Measurements from ENCODE around the gene GRIA1.

GRIA1 gene

GRCh38 chr5:153543959-153544470 is 53.5 kb downstream of the GRIA1 start:
- H3K9ac ChIP-seq (ENCODE audit: low read length in 2 of 2) = no peak overlapping the region
- H3K27ac ChIP-seq (ENCODE audit: low read length) = no peak overlapping the region
- no peaks in the 10 kb centered on the region for H3K4me1 ChIP-seq (ENCODE audit: control insufficient read depth, insufficient read depth, low read length)
- no peaks in the 10 kb centered on the region for H3K27me3 ChIP-seq (ENCODE audit: control insufficient read depth in 1 of 2, insufficient read depth in 2 of 2, low read length in 2 of 2)
- no peak overlapping the region for H3K4me3 ChIP-seq (ENCODE audit: low read length in 2 of 2)
- H3K9me3 ChIP-seq (ENCODE audit: control insufficient read depth in 2 of 2, low read length in 2 of 2) = no peaks in the 10 kb centered on the region
- H3K36me3 ChIP-seq (ENCODE audit: control insufficient read depth in 2 of 2, insufficient read depth in 2 of 2, low read length in 2 of 2) = no peaks in the 10 kb centered on the region

- Histone ChIP-seq H3K27me3 (ENCODE audit: control insufficient read depth in 1 of 2, insufficient read depth in 2 of 2, low read length in 2 of 2) (no peaks in the 10 kb centered on the region), H3K9me3 (ENCODE audit: control insufficient read depth in 2 of 2, low read length in 2 of 2) (no peaks in the 10 kb centered on the region), H3K4me1 (ENCODE audit: control insufficient read depth, insufficient read depth, low read length) (no peaks in the 10 kb centered on the region), H3K27ac (ENCODE audit: low read length) (no peak overlapping the region), H3K9ac (ENCODE audit: low read length in 2 of 2) (no peak overlapping the region), H3K36me3 (ENCODE audit: control insufficient read depth in 2 of 2, insufficient read depth in 2 of 2, low read length in 2 of 2) (no peaks in the 10 kb centered on the region), H3K4me3 (ENCODE audit: low read length in 2 of 2) (no peak overlapping the region)
Measured at GRCh38 chr5:153544706-153545105, 54.2 kb downstream of the GRIA1 start.

- Histone ChIP-seq H3K27ac (ENCODE audit: low read length) (no peak overlapping the region), H3K36me3 (ENCODE audit: control insufficient read depth in 2 of 2, insufficient read depth in 2 of 2, low read length in 2 of 2) (no peaks in the 10 kb centered on the region), H3K4me1 (ENCODE audit: control insufficient read depth, insufficient read depth, low read length) (peaks cover under 1% of the 10 kb centered on the region), H3K27me3 (ENCODE audit: control insufficient read depth in 1 of 2, insufficient read depth in 2 of 2, low read length in 2 of 2) (no peaks in the 10 kb centered on the region), H3K9me3 (ENCODE audit: control insufficient read depth in 2 of 2, low read length in 2 of 2) (no peaks in the 10 kb centered on the region), H3K9ac (ENCODE audit: low read length in 2 of 2) (no peak overlapping the region), H3K4me3 (ENCODE audit: low read length in 2 of 2) (no peak overlapping the region)
Measured at GRCh38 chr5:153546566-153546965, 56.1 kb downstream of the GRIA1 start.

- Histone ChIP-seq H3K9ac (ENCODE audit: low read length in 2 of 2) (no peak overlapping the region), H3K27me3 (ENCODE audit: control insufficient read depth in 1 of 2, insufficient read depth in 2 of 2, low read length in 2 of 2) (no peaks in the 10 kb centered on the region), H3K9me3 (ENCODE audit: control insufficient read depth in 2 of 2, low read length in 2 of 2) (no peaks in the 10 kb centered on the region), H3K27ac (ENCODE audit: low read length) (no peak overlapping the region), H3K4me3 (ENCODE audit: low read length in 2 of 2) (no peak overlapping the region), H3K4me1 (ENCODE audit: control insufficient read depth, insufficient read depth, low read length) (peaks cover 5% of the 10 kb centered on the region), H3K36me3 (ENCODE audit: control insufficient read depth in 2 of 2, insufficient read depth in 2 of 2, low read length in 2 of 2) (no peaks in the 10 kb centered on the region)
Measured at GRCh38 chr5:153551537-153552079, 61.1 kb downstream of the GRIA1 start.

GRCh38 chr5:153552886-153553285 is 62.4 kb downstream of the GRIA1 start:
- H3K27ac ChIP-seq (ENCODE audit: low read length) = no peak overlapping the region
- no peak overlapping the region for H3K4me3 ChIP-seq (ENCODE audit: low read length in 2 of 2)
- H3K27me3 ChIP-seq (ENCODE audit: control insufficient read depth in 1 of 2, insufficient read depth in 2 of 2, low read length in 2 of 2) = no peaks in the 10 kb centered on the region
- peaks cover 5% of the 10 kb centered on the region for H3K4me1 ChIP-seq (ENCODE audit: control insufficient read depth, insufficient read depth, low read length)
- no peaks in the 10 kb centered on the region for H3K36me3 ChIP-seq (ENCODE audit: control insufficient read depth in 2 of 2, insufficient read depth in 2 of 2, low read length in 2 of 2)
- no peaks in the 10 kb centered on the region for H3K9me3 ChIP-seq (ENCODE audit: control insufficient read depth in 2 of 2, low read length in 2 of 2)
- no peak overlapping the region for H3K9ac ChIP-seq (ENCODE audit: low read length in 2 of 2)

- Histone ChIP-seq H3K4me3 (ENCODE audit: low read length in 2 of 2) (no peak overlapping the region), H3K9me3 (ENCODE audit: control insufficient read depth in 2 of 2, low read length in 2 of 2) (peaks cover 0 to under 1% of the 10 kb centered on the region in 2 donors), H3K27ac (ENCODE audit: low read length) (no peak overlapping the region), H3K36me3 (ENCODE audit: control insufficient read depth in 2 of 2, insufficient read depth in 2 of 2, low read length in 2 of 2) (no peaks in the 10 kb centered on the region), H3K4me1 (ENCODE audit: control insufficient read depth, insufficient read depth, low read length) (peaks cover 5% of the 10 kb centered on the region), H3K27me3 (ENCODE audit: control insufficient read depth in 1 of 2, insufficient read depth in 2 of 2, low read length in 2 of 2) (no peaks in the 10 kb centered on the region), H3K9ac (ENCODE audit: low read length in 2 of 2) (no peak overlapping the region)
Measured at GRCh38 chr5:153555420-153556114, 65.1 kb downstream of the GRIA1 start.

GRCh38 chr5:153558957-153559356 is 68.5 kb downstream of the GRIA1 start:
- Histone ChIP-seq H3K4me1 (ENCODE audit: control insufficient read depth, insufficient read depth, low read length) (no peaks in the 10 kb centered on the region), H3K9me3 (ENCODE audit: control insufficient read depth in 2 of 2, low read length in 2 of 2) (peaks cover 0 to 7% of the 10 kb centered on the region in 2 donors), H3K4me3 (ENCODE audit: low read length in 2 of 2) (no peak overlapping the region), H3K27ac (ENCODE audit: low read length) (no peak overlapping the region), H3K9ac (ENCODE audit: low read length in 2 of 2) (no peak overlapping the region), H3K36me3 (ENCODE audit: control insufficient read depth in 2 of 2, insufficient read depth in 2 of 2, low read length in 2 of 2) (no peaks in the 10 kb centered on the region), H3K27me3 (ENCODE audit: control insufficient read depth in 1 of 2, insufficient read depth in 2 of 2, low read length in 2 of 2) (no peaks in the 10 kb centered on the region)

GRCh38 chr5:153559926-153560325 is 69.5 kb downstream of the GRIA1 start:
- no peak overlapping the region for H3K9ac ChIP-seq (ENCODE audit: low read length in 2 of 2)
- no peaks in the 10 kb centered on the region for H3K27me3 ChIP-seq (ENCODE audit: control insufficient read depth in 1 of 2, insufficient read depth in 2 of 2, low read length in 2 of 2)
- peaks cover 0 to 7% of the 10 kb centered on the region in 2 donors for H3K9me3 ChIP-seq (ENCODE audit: control insufficient read depth in 2 of 2, low read length in 2 of 2)
- no peaks in the 10 kb centered on the region for H3K4me1 ChIP-seq (ENCODE audit: control insufficient read depth, insufficient read depth, low read length)
- H3K4me3 ChIP-seq (ENCODE audit: low read length in 2 of 2) = no peak overlapping the region
- no peak overlapping the region for H3K27ac ChIP-seq (ENCODE audit: low read length)
- no peaks in the 10 kb centered on the region for H3K36me3 ChIP-seq (ENCODE audit: control insufficient read depth in 2 of 2, insufficient read depth in 2 of 2, low read length in 2 of 2)

- Histone ChIP-seq H3K27ac (ENCODE audit: low read length) (no peak overlapping the region), H3K9me3 (ENCODE audit: control insufficient read depth in 2 of 2, low read length in 2 of 2) (peaks cover 0 to 7% of the 10 kb centered on the region in 2 donors), H3K9ac (ENCODE audit: low read length in 2 of 2) (no peak overlapping the region), H3K27me3 (ENCODE audit: control insufficient read depth in 1 of 2, insufficient read depth in 2 of 2, low read length in 2 of 2) (no peaks in the 10 kb centered on the region), H3K36me3 (ENCODE audit: control insufficient read depth in 2 of 2, insufficient read depth in 2 of 2, low read length in 2 of 2) (no peaks in the 10 kb centered on the region), H3K4me1 (ENCODE audit: control insufficient read depth, insufficient read depth, low read length) (no peaks in the 10 kb centered on the region), H3K4me3 (ENCODE audit: low read length in 2 of 2) (no peak overlapping the region)
Measured at GRCh38 chr5:153562189-153562588, 71.7 kb downstream of the GRIA1 start.

- Histone ChIP-seq H3K27me3 (ENCODE audit: control insufficient read depth in 1 of 2, insufficient read depth in 2 of 2, low read length in 2 of 2) (no peaks in the 10 kb centered on the region), H3K4me1 (ENCODE audit: control insufficient read depth, insufficient read depth, low read length) (no peaks in the 10 kb centered on the region), H3K9ac (ENCODE audit: low read length in 2 of 2) (no peak overlapping the region), H3K9me3 (ENCODE audit: control insufficient read depth in 2 of 2, low read length in 2 of 2) (peaks cover 0 to 3% of the 10 kb centered on the region in 2 donors), H3K4me3 (ENCODE audit: low read length in 2 of 2) (no peak overlapping the region), H3K36me3 (ENCODE audit: control insufficient read depth in 2 of 2, insufficient read depth in 2 of 2, low read length in 2 of 2) (no peaks in the 10 kb centered on the region), H3K27ac (ENCODE audit: low read length) (no peak overlapping the region)
Measured at GRCh38 chr5:153565822-153566221, 75.4 kb downstream of the GRIA1 start.

- Histone ChIP-seq H3K9ac (ENCODE audit: low read length in 2 of 2) (no peak overlapping the region), H3K36me3 (ENCODE audit: control insufficient read depth in 2 of 2, insufficient read depth in 2 of 2, low read length in 2 of 2) (no peaks in the 10 kb centered on the region), H3K4me1 (ENCODE audit: control insufficient read depth, insufficient read depth, low read length) (no peaks in the 10 kb centered on the region), H3K27ac (ENCODE audit: low read length) (no peak overlapping the region), H3K4me3 (ENCODE audit: low read length in 2 of 2) (no peak overlapping the region), H3K9me3 (ENCODE audit: control insufficient read depth in 2 of 2, low read length in 2 of 2) (no peaks in the 10 kb centered on the region), H3K27me3 (ENCODE audit: control insufficient read depth in 1 of 2, insufficient read depth in 2 of 2, low read length in 2 of 2) (no peaks in the 10 kb centered on the region)
Measured at GRCh38 chr5:153569036-153569435, 78.6 kb downstream of the GRIA1 start.
